ENCODE measurements around the gene LRRC36.
A peak's percentile ranks its signal among the peaks of the same experiment; 100 is the strongest.

The LRRC36 gene

DNA sequence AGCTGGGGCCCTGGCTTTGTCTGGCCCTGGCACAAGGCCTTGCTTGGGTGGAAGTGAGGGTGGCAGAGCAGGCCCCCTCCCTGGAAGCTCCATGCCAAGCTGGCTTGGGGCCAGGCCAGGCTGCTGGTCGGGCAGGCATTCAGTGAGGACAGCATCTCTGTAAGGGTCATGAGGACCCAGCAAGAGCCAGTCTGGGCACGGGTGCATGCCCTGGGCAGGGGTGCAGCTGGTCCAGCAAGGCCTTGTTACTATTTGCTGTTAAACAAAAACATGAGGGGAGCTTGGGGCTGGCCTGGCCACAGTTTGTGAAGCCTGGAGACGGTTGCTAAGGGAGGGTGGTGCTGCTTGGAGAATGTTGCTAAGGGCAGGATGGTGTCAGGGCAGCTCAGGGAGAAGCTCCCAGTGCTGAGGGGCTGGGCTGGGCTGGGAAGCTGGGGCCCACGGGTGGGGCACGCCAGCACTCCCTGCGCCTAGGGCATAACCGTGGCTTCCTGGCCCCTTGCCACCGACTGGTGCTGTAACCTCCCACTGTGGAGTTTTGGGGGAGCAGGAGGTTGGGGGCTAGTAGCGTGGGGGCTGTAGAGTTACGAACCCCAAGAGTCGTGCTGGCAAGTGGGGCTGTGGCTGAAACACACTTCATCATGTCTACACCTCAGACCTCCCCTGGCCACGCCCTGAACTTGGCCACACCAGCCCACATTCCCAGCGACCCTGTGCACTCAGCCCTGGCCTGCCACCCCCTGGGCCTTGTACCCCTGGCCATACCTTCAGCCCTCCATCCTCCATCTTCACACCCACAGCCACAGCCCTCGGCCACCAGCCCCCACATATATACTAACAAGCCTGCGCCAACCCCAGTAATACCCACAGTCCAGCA lies 65.0 kb downstream of the LRRC36 start:
- DNase-seq = no peak

DNA sequence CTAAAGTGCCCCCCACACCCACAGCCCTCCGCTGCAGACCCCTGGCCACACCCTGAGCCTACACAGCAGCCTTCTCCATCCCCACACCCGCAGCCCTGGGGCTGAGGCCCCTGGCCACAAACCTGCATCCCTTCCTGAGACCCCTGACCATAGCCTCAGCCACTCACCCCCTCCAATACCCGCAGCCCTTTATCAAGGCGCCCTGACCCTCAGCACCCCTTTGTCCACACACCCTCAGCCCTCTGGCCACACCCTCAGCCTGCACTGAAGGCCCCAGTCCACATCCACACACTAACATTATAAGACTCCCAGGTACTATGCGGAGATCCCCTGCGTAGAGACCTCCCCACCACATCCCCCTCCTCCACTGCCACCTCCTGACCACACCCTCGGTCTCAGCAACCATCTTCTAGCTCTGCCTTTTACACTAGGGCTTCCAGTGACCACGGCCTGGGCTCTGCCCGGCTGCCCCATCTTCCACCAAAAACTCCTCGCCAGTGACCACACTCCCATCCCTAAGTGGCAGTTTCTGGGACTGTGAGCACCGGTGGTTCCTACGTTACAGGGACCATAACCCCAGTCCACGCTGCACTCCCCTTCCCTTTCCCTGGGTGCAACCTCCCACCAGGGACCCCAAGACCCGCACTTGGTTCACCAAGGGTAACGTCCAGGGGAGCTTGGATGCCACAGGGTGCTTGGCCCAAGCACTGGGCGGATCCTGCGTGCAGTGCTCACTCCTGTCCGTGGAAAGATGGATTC lies 65.9 kb downstream of the LRRC36 start:
- DNase-seq = no peak

DNA sequence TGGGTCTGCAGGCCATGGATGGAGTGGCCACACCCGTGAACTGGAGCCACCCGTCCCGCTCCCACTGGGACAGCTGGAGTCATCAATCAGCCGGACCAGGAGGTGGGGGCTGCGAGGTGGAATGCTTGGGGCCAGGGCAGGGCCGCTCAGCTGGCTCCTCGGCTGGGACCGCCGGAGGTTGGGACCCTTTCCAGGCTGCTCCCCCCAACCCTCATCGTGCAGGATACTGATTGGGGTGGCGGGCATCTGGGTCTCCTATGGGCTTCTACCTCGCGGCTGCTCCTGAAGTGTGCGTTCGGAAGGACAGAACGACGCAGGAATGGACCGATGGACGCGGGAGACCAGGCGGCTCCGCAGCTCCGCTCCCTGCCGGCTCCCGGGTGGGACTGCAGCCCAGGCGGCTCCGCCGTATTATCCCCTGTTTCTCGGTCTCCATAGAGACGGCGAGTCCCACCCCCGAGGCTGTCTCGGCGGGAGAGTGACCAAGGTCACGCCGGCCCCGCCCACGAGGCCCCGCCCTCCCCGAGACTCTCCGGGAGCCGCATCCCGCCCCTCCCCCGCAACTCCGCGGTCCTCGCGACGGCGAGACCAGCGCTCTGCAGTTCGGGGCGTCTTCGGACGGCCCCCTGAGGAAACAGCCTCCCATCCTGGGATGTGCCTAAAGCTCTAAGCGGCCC lies 66.6 kb downstream of the LRRC36 start, which contains the start of gene TPPP3:
TPPP3 (minus strand) TSS at position 388 of the 677 bp plus-strand sequence. CDS start 2,387 bp downstream, outside the sequence.
- no peak for DNase-seq

DNA sequence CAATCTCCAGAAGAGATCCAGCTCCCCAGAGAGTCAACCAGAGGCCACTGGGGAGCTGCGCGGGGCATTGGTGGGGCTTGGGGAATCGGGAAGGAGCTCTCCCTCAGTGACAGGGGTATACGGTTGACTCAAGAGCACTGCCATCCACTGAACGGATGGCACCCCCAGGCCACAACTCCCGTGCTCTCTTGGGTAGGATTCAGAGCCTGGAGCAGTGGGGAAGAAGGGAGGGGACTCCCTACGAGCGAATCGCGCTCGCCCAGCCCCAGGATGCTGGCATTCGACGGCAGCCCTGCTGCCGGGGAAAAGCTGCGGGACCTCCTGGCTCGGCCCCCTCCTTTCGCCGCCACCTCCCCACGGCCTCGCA lies 67.2 kb downstream of the LRRC36 start:
- DNase-seq = no peak

DNA sequence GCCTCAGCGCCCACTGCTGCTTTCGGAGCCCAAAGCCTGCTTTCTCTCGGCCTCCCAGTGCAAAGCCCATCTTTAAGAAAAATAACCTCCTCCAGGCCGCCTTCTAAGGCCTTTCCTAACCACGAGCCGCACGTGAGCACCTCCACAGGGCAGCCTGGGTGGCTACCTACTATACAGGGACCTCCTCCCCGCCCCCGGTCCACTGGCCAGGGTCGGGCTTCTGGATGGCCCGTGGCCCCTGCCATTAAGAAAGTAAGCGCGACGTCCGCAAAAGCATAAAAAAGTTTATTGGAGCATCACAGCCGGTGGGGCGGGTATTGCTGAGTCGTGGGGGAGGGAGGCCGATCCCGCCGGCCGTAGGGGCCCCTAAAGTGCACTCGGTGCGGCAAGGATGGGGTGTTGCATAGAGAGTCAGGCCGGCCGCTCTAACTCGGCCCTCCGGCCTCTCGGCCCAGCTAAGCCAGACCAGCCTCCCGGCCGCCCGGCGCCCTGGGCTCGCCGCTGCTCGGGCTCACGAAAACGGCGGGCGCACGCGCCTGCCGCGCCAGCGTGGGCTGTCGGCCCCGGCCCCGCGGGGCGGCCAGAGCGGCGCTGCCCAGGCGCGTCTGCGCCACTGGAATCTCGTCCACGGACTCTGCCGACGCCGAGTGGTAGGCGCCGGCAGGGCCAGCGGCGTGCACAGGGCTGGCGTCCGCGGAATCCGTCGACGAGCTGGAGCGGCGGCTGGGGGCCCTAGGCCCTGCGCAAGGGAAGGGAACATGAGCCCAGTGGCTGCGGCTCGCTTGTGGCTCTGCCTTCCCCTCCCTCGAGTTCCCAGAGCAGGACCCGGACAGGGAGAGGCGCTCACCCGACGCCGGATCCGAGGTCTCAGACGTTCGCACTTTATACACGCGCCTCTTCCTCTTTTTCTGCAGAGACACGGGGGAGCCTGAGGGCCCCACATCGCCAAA lies 67.8 kb downstream of the LRRC36 start:
- DNase-seq = no peak

DNA sequence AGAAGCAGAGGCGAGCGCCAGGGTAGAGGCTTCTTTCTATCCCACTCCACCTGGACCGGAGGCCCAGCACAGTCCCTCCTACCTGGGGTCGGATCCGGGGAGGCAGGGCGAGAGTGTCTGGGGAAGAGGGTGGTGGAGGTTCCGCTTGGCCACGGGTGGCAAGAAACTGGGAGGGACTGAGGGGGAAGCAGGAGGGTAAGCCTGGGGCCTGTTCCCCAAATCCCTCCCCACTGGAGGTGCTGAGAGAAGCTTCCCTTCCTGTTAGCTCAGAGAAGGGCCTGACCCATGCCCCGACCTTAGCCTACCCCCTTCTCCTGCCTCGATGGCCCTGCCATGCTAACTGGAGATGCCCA lies 68.5 kb downstream of the LRRC36 start:
- no peak for DNase-seq

DNA sequence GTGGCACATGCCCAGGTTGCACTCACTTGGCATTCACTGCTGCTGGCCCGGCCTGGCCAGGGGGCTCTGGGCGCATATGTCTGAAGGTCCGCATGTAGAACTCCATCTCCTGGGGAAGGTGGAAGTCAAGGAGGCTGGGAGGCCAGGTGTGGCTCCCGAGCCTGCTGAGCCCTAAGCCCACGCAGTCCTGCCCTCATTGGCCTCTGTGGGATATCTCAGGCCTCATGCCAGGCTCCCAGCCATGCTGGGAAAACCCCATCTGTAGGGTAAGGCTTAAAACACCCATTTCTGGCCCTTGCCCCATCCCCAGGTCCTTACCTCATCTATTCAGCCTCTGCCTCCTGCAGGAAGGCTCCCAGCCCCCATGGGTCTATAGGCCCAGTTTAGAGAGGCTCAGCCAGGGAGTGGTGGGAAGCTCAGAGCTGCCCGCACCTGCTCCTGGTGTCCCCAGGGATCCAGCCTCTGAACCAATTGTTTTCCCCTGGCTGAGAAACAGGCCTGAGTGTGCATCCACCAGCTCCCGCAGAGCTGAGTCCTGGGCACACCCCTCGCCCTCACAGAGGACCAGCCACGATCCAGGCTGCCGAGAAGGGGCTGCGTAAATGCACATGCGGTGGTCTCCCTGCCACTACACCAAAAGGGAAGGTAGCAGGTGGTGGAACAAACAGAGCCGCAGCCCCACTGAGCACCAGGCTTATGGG lies 69.0 kb downstream of the LRRC36 start:
- peak; percentile 29 for DNase-seq

DNA sequence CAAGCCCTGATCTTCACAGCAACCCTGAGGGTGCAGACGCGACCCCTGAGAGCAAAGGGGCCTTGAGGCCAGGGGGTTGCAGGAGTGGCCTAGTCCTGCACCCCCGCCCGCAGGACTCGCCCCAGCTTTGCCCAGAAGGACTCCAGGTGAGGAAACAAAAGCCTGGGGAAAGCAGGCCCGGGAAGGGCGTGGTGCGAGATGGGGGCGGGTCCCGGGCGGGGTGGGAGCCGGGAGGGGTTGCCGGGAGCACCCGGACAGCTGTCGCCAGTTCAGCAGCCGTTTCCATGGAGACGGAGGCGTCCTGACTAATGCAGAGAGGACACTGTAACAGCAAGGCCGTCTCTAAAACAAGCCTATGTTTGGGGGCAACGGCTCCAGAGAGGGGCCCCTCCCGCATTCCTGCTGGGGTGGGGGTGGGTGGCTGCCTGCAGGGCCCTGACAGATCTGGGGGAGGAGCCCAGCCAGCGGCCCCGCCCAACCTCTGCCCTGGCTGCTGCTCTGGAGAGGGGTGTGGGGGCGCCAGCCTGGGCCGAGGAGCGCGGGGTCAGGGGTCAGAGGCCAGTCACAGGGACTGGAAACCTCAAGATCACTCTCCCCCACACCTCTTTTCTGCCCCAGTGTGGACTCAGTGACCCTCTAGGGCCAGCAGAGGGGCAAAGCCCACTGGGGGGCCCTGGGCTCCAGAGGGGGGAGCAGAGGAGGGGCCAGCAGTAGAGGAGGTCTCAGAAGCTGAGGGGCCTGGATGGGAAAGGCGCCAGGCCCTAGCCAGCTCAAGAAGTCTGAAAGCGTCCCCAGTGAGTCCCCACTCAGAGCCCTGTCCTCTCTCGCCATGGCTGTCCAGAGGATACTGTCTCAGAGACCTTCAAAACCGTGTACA lies 69.8 kb downstream of the LRRC36 start:
- DNase-seq = peak; percentile 55

DNA sequence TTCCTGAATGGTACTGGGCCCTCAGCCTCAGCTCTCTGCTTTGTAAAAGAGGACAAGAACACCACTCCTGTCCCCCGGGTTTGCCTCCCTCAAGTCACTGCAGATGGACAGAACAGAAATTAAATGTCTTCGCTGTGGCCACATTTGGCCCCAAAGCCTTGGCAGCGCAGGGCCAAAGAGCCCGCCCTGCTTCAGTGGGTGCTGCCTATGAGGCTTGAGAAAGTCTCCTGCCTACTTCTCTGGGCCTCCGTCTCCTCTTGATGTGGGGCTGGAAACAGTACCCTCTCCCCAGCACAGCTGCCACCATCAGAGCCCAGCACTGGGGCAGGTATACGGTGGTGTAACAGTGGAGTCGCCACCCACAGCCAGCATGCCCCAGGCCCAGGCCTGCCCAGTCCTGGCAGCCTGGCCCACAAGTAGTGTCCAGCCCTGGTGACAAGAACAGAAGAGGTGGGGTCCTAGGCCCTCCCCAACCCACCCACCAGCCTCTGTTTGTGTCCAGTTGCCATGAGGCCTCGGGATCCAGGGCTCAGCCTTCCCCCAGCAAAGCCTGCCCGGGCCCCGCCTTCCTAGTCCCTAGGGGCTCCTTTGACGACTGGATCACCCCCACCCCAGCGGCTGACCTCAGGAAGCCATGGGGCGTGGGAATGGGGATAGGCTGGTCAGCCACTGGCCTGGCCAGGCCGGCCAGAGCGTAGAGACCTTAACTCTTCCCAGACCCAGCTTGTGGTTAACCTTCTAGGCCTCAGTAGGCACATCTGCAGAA lies 70.6 kb downstream of the LRRC36 start:
- DNase-seq = no peak

DNA sequence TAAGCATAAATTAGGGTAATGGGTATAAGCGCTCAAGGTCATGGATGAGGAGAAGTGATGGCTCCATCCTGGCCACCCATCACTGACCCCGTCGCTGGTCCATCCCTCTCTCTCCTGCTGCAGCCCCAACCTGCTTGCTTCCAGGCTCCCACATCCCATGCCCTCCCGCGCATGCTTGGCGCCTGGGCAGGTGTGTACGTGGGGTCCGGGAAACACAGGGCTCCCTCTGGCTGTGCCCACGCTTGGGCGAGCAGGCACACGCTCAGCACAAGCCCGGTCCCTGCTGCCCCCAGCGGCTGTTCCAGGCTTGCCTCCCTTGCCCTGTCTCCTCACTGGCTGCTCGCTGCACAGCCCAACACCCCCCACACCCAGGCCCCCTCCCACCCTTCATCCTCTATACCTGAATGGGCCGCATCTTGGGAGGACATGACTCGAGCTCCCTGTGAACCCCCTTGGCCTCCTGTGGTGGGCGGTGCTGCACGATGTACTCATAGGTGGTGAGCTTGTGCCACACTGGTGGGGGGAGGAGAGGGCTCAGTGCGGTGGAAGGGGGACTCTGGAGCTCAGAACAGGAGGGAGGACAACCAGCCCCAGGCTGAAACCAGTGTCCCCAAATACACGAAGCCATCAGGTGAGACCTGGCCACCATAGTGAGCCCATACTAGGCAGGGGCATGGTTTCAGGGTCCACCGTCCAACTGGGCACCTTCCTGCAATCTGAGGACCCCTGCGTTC lies 71.4 kb downstream of the LRRC36 start:
- no peak for DNase-seq

DNA sequence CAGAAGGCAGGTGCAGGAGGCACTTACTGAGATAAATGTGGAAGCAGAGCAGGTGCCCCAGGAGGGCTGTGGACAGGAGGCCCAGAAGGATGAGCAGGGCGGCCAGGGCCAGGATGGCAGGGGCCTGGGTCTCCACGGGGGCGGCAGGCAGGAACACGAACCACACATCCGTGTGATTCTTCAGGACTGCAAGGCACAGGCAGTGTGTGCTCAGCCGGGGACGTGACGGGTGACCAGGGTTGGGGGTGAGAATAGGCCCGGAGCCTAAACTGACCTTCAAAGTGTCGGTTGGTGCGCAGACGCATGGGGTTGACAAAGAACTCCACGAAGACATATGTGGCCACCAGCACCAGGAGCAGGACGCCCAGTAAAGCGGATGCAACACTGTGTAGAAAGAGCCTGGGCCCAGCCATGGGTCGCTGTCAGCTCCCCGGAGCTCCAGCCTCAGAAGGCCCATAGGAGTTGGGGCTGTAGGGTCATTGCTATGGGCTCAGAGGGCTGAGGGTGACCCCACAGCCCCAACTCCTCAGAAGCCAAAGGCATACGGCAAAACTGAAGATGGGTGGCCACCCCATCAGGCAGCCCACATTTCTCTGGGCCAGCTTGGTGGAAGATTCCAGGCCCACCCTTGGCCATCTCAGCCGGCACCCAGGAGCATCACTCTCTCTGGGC lies 72.1 kb downstream of the LRRC36 start:
- DNase-seq = no peak

DNA sequence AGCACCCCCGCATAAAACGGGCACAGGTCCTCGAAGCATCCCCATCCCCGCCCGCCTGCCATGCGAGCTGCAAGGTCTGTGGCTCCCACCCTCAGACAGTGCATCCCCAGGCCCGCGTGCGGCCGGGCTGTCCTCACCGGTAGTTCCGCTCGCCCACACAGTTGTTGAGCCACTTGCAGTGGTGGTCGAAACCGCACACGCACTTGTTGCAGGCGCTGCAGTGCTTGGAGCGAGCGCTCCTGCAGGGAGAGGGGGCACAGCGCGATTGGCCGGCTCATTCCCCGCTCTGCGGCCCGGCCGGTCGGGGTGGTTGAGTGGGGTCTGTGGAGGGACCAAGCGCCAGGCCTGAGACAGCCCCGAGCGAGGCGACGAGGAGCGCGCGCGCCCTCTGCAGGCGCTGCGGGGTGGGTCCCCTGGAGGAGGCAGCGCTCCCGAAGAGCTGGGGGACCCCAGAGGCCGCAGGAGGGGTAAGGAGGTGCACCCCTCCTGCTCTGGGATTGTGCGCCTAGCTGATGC lies 72.7 kb downstream of the LRRC36 start:
- no peak for DNase-seq

DNA sequence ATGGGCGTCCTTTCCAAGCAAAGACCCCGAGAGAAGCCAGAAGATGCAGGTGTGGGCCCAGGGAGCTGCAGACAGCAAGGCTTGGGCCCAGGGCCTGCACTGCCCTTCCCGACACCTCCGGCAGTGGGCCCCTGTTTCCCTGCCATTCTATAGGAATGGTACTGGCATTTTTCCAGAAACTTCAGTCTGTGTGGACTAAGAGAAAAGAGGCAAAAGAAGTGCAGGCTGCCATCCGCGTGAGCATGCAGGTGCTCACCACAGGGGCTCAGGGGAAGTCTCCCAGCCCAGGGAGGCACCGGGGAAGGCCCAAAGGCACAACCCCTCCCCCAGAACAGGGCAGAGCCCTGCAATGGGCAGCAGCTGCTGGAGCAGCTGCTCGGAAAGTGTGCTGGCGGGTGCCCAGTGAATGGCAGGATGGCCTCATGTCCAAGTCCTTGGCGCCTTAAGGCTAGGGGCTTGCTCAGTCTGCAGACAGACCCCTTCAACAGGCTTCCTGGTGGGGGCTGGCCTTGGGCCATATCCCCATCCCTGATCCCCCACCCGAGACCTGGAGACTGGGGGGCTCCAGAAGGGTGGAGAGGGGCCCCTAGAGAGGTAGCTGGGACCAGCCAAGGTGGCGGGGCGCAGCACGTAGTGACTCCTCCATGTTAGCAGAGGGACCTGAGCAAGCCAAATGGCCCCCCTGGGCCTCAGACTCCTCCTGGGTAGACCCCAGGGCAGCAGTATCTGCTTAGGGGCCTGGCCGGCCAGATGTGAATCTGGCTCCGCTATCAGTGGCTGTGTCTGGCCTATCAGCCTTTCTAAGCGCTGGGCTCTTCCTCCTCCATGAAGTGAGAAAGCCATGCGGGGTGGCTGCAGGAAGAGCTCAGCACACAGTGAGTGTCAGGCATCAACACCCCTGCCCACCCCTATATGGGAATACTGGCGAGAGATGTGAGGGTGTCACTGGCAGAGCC lies 73.4 kb downstream of the LRRC36 start:
- peak; percentile 79 for DNase-seq

DNA sequence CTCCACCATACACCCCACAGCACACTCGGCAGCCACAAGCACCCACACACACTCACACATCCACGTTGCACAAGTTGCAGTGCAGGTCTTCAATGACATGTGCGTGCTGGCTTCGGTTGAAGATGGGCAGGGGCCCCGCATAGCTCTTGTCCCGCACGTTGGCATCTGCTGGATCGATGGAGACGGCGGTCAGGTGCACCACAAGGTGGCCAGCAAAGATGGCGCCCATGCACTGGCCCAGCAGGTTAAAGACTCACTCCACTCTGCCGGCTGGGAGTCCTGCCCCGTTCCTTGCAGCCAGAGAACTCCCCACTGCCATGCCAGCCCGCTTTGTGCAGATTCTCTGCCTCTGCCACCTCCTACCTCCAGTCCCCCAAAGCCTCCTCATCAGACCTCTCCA lies 74.3 kb downstream of the LRRC36 start:
- DNase-seq = no peak

DNA sequence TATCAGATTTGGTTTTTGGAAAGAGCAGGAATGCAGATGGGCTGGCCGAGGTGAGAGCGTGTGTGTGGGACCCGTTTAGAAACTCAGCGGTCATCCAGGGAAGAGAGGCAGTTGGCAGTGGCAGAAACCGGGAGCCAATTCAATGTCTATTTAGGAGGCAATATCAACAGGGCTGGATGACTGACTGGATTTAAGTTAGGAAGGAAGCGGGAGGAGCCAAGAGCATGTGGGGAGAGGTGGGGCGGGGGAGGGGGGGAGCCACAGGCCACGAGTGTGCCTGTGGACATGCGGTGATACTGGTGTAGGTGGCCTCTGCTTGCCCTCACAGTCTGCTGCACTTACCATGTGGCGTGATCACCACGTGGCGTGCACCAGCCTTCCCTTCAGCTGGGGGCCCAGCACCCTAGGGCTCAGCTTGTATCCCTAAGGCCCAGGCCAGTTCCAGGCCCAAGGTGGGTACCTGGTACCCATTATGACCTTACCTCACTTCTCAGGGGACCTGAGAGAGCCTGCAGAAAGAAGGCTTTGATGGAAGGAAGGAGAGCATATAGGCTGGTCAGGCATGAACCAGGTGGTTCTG lies 77.5 kb downstream of the LRRC36 start:
- DNase-seq = no peak

DNA sequence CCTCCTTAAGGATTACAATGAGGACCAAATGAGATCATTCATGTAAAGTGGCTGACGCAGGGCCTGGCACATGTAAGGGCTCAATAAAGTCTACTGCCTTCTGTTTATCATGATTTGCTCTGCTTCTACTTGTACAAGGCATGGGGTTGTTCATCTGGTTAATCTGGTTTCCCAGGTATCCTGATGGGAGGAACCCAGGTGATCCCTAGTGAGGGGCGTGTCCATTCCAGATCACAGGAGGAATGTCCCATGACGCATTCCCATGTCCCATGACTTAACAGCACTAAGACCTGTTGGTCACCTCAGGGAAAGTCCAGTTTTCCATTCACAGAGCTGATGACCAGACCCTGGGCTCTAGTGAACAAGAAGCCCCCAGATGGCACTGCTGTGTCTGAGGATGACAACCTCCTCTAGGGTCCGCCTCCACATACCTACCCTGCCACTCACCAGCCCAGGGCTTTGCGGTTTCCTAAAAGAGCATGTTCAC lies 78.2 kb downstream of the LRRC36 start:
- no peak for DNase-seq

DNA sequence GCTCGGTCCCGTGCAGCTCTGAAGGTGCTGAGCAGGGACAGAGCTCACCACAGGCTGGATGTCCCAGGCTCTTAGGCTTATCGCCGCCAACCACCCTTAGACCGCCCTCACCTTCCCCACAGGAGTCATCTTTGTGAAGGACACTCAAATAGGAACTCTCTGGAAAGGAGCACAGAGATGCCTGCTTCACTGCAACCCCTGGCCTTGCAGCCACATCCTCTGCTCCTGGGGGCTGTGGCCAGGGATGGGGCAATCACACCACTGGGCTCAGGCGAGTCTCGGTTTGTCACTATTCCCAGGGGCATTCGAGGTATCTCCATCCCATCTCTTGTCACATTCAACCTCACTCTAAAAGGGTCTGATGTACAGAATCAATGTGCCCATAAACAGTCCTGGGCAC lies 78.7 kb downstream of the LRRC36 start:
- no peak for DNase-seq
